ENCODE measurements around the gene PCSK9. TPM values are rescaled to one million over a fixed set of nuclear protein-coding genes. Genes with fewer than 3 reads are reported as not detected.

PCSK9 gene
- total RNA-seq, 2 donors from 2014 or later, result 48.9 to 61.2 TPM

Other genes starting within 250 kb of the PCSK9 start
- 10 to 100 TPM; 52.4 to 80.6 TPM for gene TTC22, start 238.2 kb upstream of the PCSK9 start, total RNA-seq
- gene DHCR24, start 152.4 kb upstream of the PCSK9 start, total RNA-seq, result 100 to 1,000 TPM; 254 to 310 TPM
- gene TMEM61, start 58.9 kb upstream of the PCSK9 start, total RNA-seq, result 10 to 100 TPM; 11.0 to 13.4 TPM
- not detected for gene BSND, start 40.6 kb upstream of the PCSK9 start, total RNA-seq
- 10 to 100 TPM; 31.8 to 34.9 TPM for gene USP24, start 175.8 kb downstream of the PCSK9 start, total RNA-seq

All from colonic mucosa (tissue), 2 donors.